ENCODE data around the gene TBC1D9B.

Gene TBC1D9B

DNA sequence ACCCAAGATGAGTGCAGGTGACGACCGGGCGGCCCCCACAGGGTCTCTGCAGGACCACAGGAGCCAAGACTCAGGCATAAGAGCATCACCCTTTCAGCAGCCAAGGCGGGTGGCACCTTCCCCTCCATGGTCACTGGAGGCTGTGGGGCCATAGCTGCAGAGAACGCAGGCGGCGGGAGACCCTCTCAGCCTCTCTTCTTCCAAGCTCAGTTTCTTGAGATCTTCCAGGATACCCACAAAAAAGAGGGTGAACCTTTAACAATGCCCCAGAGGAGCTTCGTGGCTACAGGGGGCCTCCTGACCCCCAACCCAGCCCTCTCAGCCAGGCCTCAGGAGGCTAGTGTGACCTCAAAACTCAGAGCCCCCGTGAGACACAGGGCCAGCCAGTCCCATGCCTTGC lies 5.8 kb upstream of the TBC1D9B start:
- Histone ChIP-seq H3K79me2 (ENCODE audit: low read length) (no peaks in the 10 kb centered on the region), H3K36me3 (replicated peaks; ENCODE audit: low read depth, low read length) (no peaks in the 10 kb centered on the region), H3K9ac (ENCODE audit: low read length) (no peak overlapping the region), H3K9me3 (ENCODE audit: insufficient read depth, low read length) (no peaks in the 10 kb centered on the region), H3K27ac (ENCODE audit: low read length) (no peak overlapping the region), H3K4me2 (ENCODE audit: low read length) (no peak overlapping the region), H4K20me1 (ENCODE audit: insufficient read depth, low read length) (no peaks in the 10 kb centered on the region), H3K4me3 (ENCODE audit: low read length) (no peak overlapping the region), H3K4me1 (ENCODE audit: low read length) (peaks cover 45% of the 10 kb centered on the region), H2AFZ (ENCODE audit: low read depth, low read length) (no peak overlapping the region), H3K27me3 (ENCODE audit: low read depth, low read length) (no peaks in the 10 kb centered on the region)
- no peak for TF ChIP-seq EZH2phosphoT487 (IDR thresholded peaks at IDR 0.05; ENCODE audit: low read depth)
- TF ChIP-seq, protein P1, sequence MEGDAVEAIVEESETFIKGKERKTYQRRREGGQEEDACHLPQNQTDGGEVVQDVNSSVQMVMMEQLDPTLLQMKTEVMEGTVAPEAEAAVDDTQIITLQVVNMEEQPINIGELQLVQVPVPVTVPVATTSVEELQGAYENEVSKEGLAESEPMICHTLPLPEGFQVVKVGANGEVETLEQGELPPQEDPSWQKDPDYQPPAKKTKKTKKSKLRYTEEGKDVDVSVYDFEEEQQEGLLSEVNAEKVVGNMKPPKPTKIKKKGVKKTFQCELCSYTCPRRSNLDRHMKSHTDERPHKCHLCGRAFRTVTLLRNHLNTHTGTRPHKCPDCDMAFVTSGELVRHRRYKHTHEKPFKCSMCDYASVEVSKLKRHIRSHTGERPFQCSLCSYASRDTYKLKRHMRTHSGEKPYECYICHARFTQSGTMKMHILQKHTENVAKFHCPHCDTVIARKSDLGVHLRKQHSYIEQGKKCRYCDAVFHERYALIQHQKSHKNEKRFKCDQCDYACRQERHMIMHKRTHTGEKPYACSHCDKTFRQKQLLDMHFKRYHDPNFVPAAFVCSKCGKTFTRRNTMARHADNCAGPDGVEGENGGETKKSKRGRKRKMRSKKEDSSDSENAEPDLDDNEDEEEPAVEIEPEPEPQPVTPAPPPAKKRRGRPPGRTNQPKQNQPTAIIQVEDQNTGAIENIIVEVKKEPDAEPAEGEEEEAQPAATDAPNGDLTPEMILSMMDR (IDR thresholded peaks at IDR 0.05; ENCODE audit: low read depth, low read length), result no peak

DNA sequence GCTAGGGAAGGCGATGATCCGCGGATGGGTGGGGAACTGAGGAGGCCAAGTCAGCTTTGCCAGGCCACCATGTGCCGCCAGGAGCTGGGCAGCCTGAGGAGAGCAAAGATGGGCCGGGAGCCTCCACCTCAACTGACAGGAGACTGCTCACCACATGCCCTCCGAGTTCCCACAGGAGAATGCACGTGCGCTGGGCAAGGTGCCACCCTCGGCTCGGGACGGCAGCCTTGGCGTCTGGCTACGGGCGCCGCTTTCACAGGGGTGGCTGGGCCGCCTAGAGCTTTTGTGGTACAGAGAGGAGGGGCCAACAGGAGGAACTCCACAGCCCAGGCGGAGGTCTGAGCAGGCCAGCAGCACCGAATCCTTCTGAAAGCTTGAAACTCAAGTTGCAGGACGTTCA lies 5.3 kb upstream of the TBC1D9B start:
- no peaks in the 10 kb centered on the region for H3K36me3 ChIP-seq (replicated peaks; ENCODE audit: low read depth, low read length)
- no peak for TF ChIP-seq EZH2phosphoT487 (IDR thresholded peaks at IDR 0.05; ENCODE audit: low read depth)
- TF ChIP-seq, protein P1 (IDR thresholded peaks at IDR 0.05; ENCODE audit: low read depth, low read length), result no peak
- no peaks in the 10 kb centered on the region for H3K79me2 ChIP-seq (ENCODE audit: low read length)
- H3K9ac ChIP-seq (ENCODE audit: low read length), result no peak overlapping the region
- no peak overlapping the region for H3K27ac ChIP-seq (ENCODE audit: low read length)
- no peaks in the 10 kb centered on the region for H4K20me1 ChIP-seq (ENCODE audit: insufficient read depth, low read length)
- H3K4me3 ChIP-seq (ENCODE audit: low read length), result no peak overlapping the region
- H2AFZ ChIP-seq (ENCODE audit: low read depth, low read length), result no peak overlapping the region
- H3K9me3 ChIP-seq (ENCODE audit: insufficient read depth, low read length), result no peaks in the 10 kb centered on the region
- H3K4me2 ChIP-seq (ENCODE audit: low read length), result no peak overlapping the region
- peaks cover 48% of the 10 kb centered on the region for H3K4me1 ChIP-seq (ENCODE audit: low read length)
- no peaks in the 10 kb centered on the region for H3K27me3 ChIP-seq (ENCODE audit: low read depth, low read length)

DNA sequence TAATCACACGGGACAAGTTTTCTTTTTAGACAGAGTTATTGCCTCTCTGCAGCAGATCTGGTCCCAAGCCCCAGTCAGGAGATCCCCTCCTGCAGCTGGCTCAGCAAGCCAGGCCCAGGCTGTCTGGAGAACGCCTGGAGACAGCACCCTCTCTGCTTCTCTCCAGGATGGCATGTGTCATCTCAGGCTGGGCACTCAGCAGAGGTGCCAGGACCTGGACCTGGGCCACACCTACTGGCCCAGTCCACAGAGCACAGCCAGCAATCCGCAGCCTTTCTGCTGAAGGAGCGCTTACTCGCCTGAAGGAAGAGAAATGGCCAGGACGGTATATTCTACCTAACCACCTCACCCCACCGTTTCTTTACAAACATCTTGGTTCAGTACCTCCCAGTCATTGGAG lies 4.7 kb upstream of the TBC1D9B start:
- no peaks in the 10 kb centered on the region for H4K20me1 ChIP-seq (ENCODE audit: insufficient read depth, low read length)
- H3K9ac ChIP-seq (ENCODE audit: low read length), result no peak overlapping the region
- no peaks in the 10 kb centered on the region for H3K27me3 ChIP-seq (ENCODE audit: low read depth, low read length)
- peaks cover 3% of the 10 kb centered on the region; the same call in 1 of the 2 replicates for H3K79me2 ChIP-seq (ENCODE audit: low read length)
- H3K4me3 ChIP-seq (ENCODE audit: low read length), result no peak overlapping the region
- TF ChIP-seq, protein P1 (IDR thresholded peaks at IDR 0.05; ENCODE audit: low read depth, low read length), result no peak
- no peak for TF ChIP-seq EZH2phosphoT487 (IDR thresholded peaks at IDR 0.05; ENCODE audit: low read depth)
- H3K9me3 ChIP-seq (ENCODE audit: insufficient read depth, low read length), result no peaks in the 10 kb centered on the region
- no peak overlapping the region for H3K27ac ChIP-seq (ENCODE audit: low read length)
- peaks cover 43% of the 10 kb centered on the region for H3K4me1 ChIP-seq (ENCODE audit: low read length)
- H2AFZ ChIP-seq (ENCODE audit: low read depth, low read length), result no peak overlapping the region
- no peak overlapping the region for H3K4me2 ChIP-seq (ENCODE audit: low read length)
- H3K36me3 ChIP-seq (replicated peaks; ENCODE audit: low read depth, low read length), result no peaks in the 10 kb centered on the region

DNA sequence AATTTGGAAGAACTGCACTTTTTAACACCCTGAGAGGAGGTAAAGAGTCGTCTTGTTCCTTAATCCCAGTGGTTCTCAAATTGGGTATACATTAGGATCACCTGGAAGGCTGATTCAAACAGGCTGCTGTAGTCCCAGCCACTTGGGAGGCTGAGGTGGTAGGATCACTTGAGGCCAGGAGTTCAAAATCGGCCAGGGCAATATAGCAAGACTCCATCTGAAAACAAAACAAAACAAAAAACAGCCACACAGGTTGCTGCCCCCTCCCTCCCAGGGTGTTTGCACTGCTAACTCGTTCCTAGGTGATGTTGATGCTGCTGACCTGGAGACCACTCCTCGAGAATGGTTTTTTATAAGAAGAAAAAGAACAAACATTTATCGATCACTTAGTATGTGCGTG lies 1.5 kb upstream of the TBC1D9B start:
- Histone ChIP-seq H2AFZ (ENCODE audit: low read depth, low read length) (no peak overlapping the region), H3K4me3 (ENCODE audit: low read length) (no peak overlapping the region), H3K27ac (ENCODE audit: low read length) (no peak overlapping the region), H4K20me1 (ENCODE audit: insufficient read depth, low read length) (peaks cover 14% of the 10 kb centered on the region), H3K9me3 (ENCODE audit: insufficient read depth, low read length) (no peaks in the 10 kb centered on the region), H3K36me3 (replicated peaks; ENCODE audit: low read depth, low read length) (peaks cover 26% of the 10 kb centered on the region), H3K27me3 (ENCODE audit: low read depth, low read length) (no peaks in the 10 kb centered on the region), H3K4me2 (ENCODE audit: low read length) (no peak overlapping the region), H3K4me1 (ENCODE audit: low read length) (peaks cover 24% of the 10 kb centered on the region), H3K9ac (ENCODE audit: low read length) (no peak overlapping the region), H3K79me2 (ENCODE audit: low read length) (peaks cover 34% of the 10 kb centered on the region)
- TF ChIP-seq EZH2phosphoT487 (IDR thresholded peaks at IDR 0.05; ENCODE audit: low read depth), result no peak
- TF ChIP-seq, protein P1 (IDR thresholded peaks at IDR 0.05; ENCODE audit: low read depth, low read length), result no peak
